Effector memory CD8-positive, alpha-beta T cell (primary cell): ENCODE data around the gene KRTAP9-3.
A peak's percentile ranks its signal among the peaks of the same experiment; 100 is the strongest.
"Not testable (repeated sequence)": the region's sequence is repeated elsewhere in the genome, so short reads cannot be mapped to it uniquely, and the experiment has no call there.

Experiments
- ATAC-seq: fragments of 150-1000 bp; cut with Tn5 transposase; replicated peaks from 2 replicates; pipeline ENCODE4 v1.10.0; 2021; ENCODE audit warnings: mild to moderate bottlenecking, moderate library complexity
- DNase-seq, 3 experiments: peaks; one replicate each; pipeline ENCODE4 v3.0.0; 2021
- H3K27ac Mint-ChIP-seq, 2 donors: one replicate each; pipeline ENCODE4 v1.8.0; 2022; ENCODE audit warnings: mild to moderate bottlenecking in 2 of 2, mixed read lengths in 2 of 2, moderate library complexity in 2 of 2
- H3K27me3 Mint-ChIP-seq, 2 donors: one replicate each; pipeline ENCODE4 v1.8.0; 2022; ENCODE audit warnings: mixed read lengths in 2 of 2
- H3K36me3 Mint-ChIP-seq: one replicate; pipeline ENCODE4 v1.8.0; 2022; ENCODE audit warnings: mild to moderate bottlenecking, moderate library complexity, mixed read lengths; ENCODE audit not compliant: insufficient read depth
- H3K4me1 Mint-ChIP-seq, 2 donors: one replicate each; pipeline ENCODE4 v1.8.0; 2022; ENCODE audit warnings: low read depth in 2 of 2, mixed read lengths in 2 of 2
- H3K4me3 Mint-ChIP-seq, 2 donors: one replicate each; pipeline ENCODE4 v1.8.0; 2022; ENCODE audit warnings: mild to moderate bottlenecking in 2 of 2, mixed read lengths in 2 of 2, moderate library complexity in 2 of 2
- H3K9me3 Mint-ChIP-seq, 2 donors: one replicate each; pipeline ENCODE4 v1.8.0; 2022; ENCODE audit warnings: mixed read lengths in 2 of 2
- total RNA-seq, 9 experiments: gene quantifications; one replicate each; lab custom pipeline; 2026; lab: John Stamatoyannopoulos, UW

Gene KRTAP9-3
- 0 reads per million in 9 experiments for total RNA-seq

GRCh38 chr17:41232399-41233105 is at the start of gene KRTAP9-3:
Gene KRTAP9-3, plus strand, starts transcription at chr17:41232449. Its CDS starts 53 bp downstream, at chr17:41232502.
- DNase-seq, H3K27ac Mint-ChIP-seq, H3K4me1 Mint-ChIP-seq, H3K9me3 Mint-ChIP-seq, H3K36me3 Mint-ChIP-seq, ATAC-seq, H3K4me3 Mint-ChIP-seq: not testable (repeated sequence)
- H3K27me3 Mint-ChIP-seq: peaks cover 49 to 51% of the 10 kb centered on the region in 2 donors

- no peak within 1 kb of the TSS for H3K27ac Mint-ChIP-seq
- H3K9me3 Mint-ChIP-seq: no peaks in the 10 kb centered on the region
- DNase-seq (no peak), ATAC-seq (no peak)
- H3K4me1 Mint-ChIP-seq: no peaks in the 10 kb centered on the region
- H3K27me3 Mint-ChIP-seq: peaks cover 29 to 32% of the 10 kb centered on the region in 2 donors
- H3K4me3 Mint-ChIP-seq: no peak within 1 kb of the TSS
- H3K36me3 Mint-ChIP-seq: no peaks in the 10 kb centered on the region
Observed at GRCh38 chr17:41184480-41184961, 47.7 kb upstream of the KRTAP9-3 start, which contains the start of gene KRTAP4-1. Gene KRTAP4-1, minus strand, starts transcription at chr17:41184911. Its CDS starts 57 bp downstream, at chr17:41184854.

- H3K4me1 Mint-ChIP-seq: no peaks in the 10 kb centered on the region
- ATAC-seq (no peak), DNase-seq (no peak)
- H3K9me3 Mint-ChIP-seq: no peaks in the 10 kb centered on the region
- no peak overlapping the region for H3K4me3 Mint-ChIP-seq
- no peak overlapping the region for H3K27ac Mint-ChIP-seq
- H3K27me3 Mint-ChIP-seq: peaks cover 33 to 37% of the 10 kb centered on the region in 2 donors
- no peaks in the 10 kb centered on the region for H3K36me3 Mint-ChIP-seq
Observed at GRCh38 chr17:41185001-41185400, 47.2 kb upstream of the KRTAP9-3 start.

- Mint-ChIP-seq H3K4me3 (no peak overlapping the region), H3K9me3 (no peaks in the 10 kb centered on the region), H3K4me1 (peaks cover 0 to 2% of the 10 kb centered on the region in 2 donors), H3K36me3 (no peaks in the 10 kb centered on the region), H3K27ac (no peak overlapping the region), H3K27me3 (peaks cover 50 to 55% of the 10 kb centered on the region in 2 donors)
- no peak for ATAC-seq
- no peak for DNase-seq
Observed at GRCh38 chr17:41186872-41187271, 45.4 kb upstream of the KRTAP9-3 start.

- not testable (repeated sequence) for DNase-seq, ATAC-seq, H3K9me3 Mint-ChIP-seq, H3K4me3 Mint-ChIP-seq, H3K4me1 Mint-ChIP-seq, H3K36me3 Mint-ChIP-seq, H3K27ac Mint-ChIP-seq
- peaks cover 41 to 59% of the 10 kb centered on the region in 2 donors for H3K27me3 Mint-ChIP-seq
Observed at GRCh38 chr17:41189837-41190318, 42.4 kb upstream of the KRTAP9-3 start, which contains the start of gene KRTAP9-1. Gene KRTAP9-1, plus strand, starts transcription at chr17:41189887. Its CDS starts 0 bp downstream, at chr17:41189887.

GRCh38 chr17:41190328-41190727 is 41.9 kb upstream of the KRTAP9-3 start:
- no peak for ATAC-seq

GRCh38 chr17:41196068-41196467 is 36.2 kb upstream of the KRTAP9-3 start:
- Mint-ChIP-seq H3K36me3 (no peaks in the 10 kb centered on the region), H3K27me3 (peaks cover 27 to 39% of the 10 kb centered on the region in 2 donors), H3K4me1 (no peaks in the 10 kb centered on the region), H3K9me3 (no peaks in the 10 kb centered on the region), H3K4me3 (no peak overlapping the region), H3K27ac (no peak overlapping the region)
- DNase-seq: no peak
- no peak for ATAC-seq

More at GRCh38 chr17:41190328-41190727, 41.9 kb upstream of the KRTAP9-3 start:
- Mint-ChIP-seq H3K27ac (no peak overlapping the region), H3K36me3 (no peaks in the 10 kb centered on the region), H3K4me3 (no peak overlapping the region), H3K27me3 (peaks cover 41 to 55% of the 10 kb centered on the region in 2 donors), H3K9me3 (no peaks in the 10 kb centered on the region), H3K4me1 (peaks cover 0 to 2% of the 10 kb centered on the region in 2 donors)
- DNase-seq: no peak

- Mint-ChIP-seq H3K4me1 (no peaks in the 10 kb centered on the region), H3K27me3 (peaks cover 16 to 21% of the 10 kb centered on the region in 2 donors), H3K27ac (no peak overlapping the region), H3K9me3 (no peaks in the 10 kb centered on the region), H3K4me3 (no peak overlapping the region), H3K36me3 (no peaks in the 10 kb centered on the region)
- no peak for ATAC-seq
- no peak for DNase-seq
Observed at GRCh38 chr17:41199421-41200078, 32.7 kb upstream of the KRTAP9-3 start.

GRCh38 chr17:41211845-41212466 is 20.3 kb upstream of the KRTAP9-3 start:
- Mint-ChIP-seq H3K36me3 (no peaks in the 10 kb centered on the region), H3K27ac (no peak overlapping the region), H3K27me3 (peaks cover 62 to 85% of the 10 kb centered on the region in 2 donors), H3K9me3 (no peaks in the 10 kb centered on the region), H3K4me1 (no peaks in the 10 kb centered on the region), H3K4me3 (no peak overlapping the region)
- no peak for DNase-seq
- no peak for ATAC-seq

GRCh38 chr17:41212524-41213169 is 19.6 kb upstream of the KRTAP9-3 start:
- Mint-ChIP-seq H3K9me3 (no peaks in the 10 kb centered on the region), H3K4me1 (no peaks in the 10 kb centered on the region), H3K27me3 (peaks cover 66 to 89% of the 10 kb centered on the region in 2 donors), H3K4me3 (no peak overlapping the region), H3K27ac (peak overlapping the region in 1 of 2 donors; percentile 57), H3K36me3 (no peaks in the 10 kb centered on the region)
- DNase-seq (no peak), ATAC-seq (no peak)

- Mint-ChIP-seq H3K27ac (no peak overlapping the region), H3K27me3 (peaks cover 58 to 62% of the 10 kb centered on the region in 2 donors), H3K4me1 (no peaks in the 10 kb centered on the region), H3K9me3 (no peaks in the 10 kb centered on the region), H3K36me3 (no peaks in the 10 kb centered on the region), H3K4me3 (no peak overlapping the region)
- ATAC-seq (no peak), DNase-seq (no peak)
Observed at GRCh38 chr17:41215681-41216080, 16.6 kb upstream of the KRTAP9-3 start.

GRCh38 chr17:41223821-41224220 is 8.4 kb upstream of the KRTAP9-3 start:
- Mint-ChIP-seq H3K36me3 (no peaks in the 10 kb centered on the region), H3K9me3 (no peaks in the 10 kb centered on the region), H3K4me3 (no peak overlapping the region), H3K27me3 (peaks cover 15 to 16% of the 10 kb centered on the region in 2 donors), H3K27ac (no peak overlapping the region), H3K4me1 (no peaks in the 10 kb centered on the region)
- DNase-seq: no peak
- no peak for ATAC-seq

GRCh38 chr17:41226051-41226450 is 6.2 kb upstream of the KRTAP9-3 start:
- DNase-seq (no peak), ATAC-seq (no peak)
- no peaks in the 10 kb centered on the region for H3K36me3 Mint-ChIP-seq
- H3K9me3 Mint-ChIP-seq: no peaks in the 10 kb centered on the region
- H3K27ac Mint-ChIP-seq: no peak overlapping the region
- no peak overlapping the region for H3K4me3 Mint-ChIP-seq
- H3K27me3 Mint-ChIP-seq: peaks cover 14 to 15% of the 10 kb centered on the region in 2 donors
- H3K4me1 Mint-ChIP-seq: no peaks in the 10 kb centered on the region
